Naive thymus-derived CD4-positive, alpha-beta T cell (primary cell): ENCODE measurements around the gene CPNE2. TPM values are rescaled to one million over a fixed set of nuclear protein-coding genes. Genes with fewer than 3 reads are reported as not detected.

Source experiments
- ATAC-seq: fragments of 150-1000 bp; cut with Tn5 transposase; 2 replicates; pipeline ENCODE4 v1.10.0; 2021; ENCODE audit warnings: mild to moderate bottlenecking, moderate library complexity
- CTCF ChIA-PET: fragments of 350-600 bp; sonication (Branson Sonifier 250); formaldehyde crosslinking; loops from one replicate; lab custom pipeline; 2021; ENCODE audit warnings: antibody characterized with exemption; lab: Charles Lee
- POLR2A ChIA-PET: fragments of 350-600 bp; sonication (Branson Sonifier 250); formaldehyde crosslinking; loops from one replicate; lab custom pipeline; 2021; ENCODE audit warnings: antibody characterized with exemption, inconsistent platforms; lab: Charles Lee
- DNase-seq, 9 donors: peaks; one replicate each; pipeline versions ENCODE4 v3.0.0 to v3.0.0-alpha.2; 2020 to 2022; ENCODE audit warnings: mixed read lengths in 1 of 9
- H3K27ac ChIP-seq: one replicate; pipeline ENCODE4 v1.7.0; 2013; ENCODE audit warnings: mild to moderate bottlenecking, low read depth, low read length, moderate library complexity
- H3K27me3 ChIP-seq, 2 donors: one replicate each; pipeline ENCODE4 v1.7.0; 2013; ENCODE audit warnings: low read length in 2 of 2, mild to moderate bottlenecking in 2 of 2, moderate library complexity in 2 of 2; ENCODE audit not compliant: control insufficient read depth in 2 of 2, insufficient read depth in 2 of 2
- H3K36me3 ChIP-seq, 3 experiments: 1 replicate in 2 of 3; 2 replicates in 1 of 3; pipeline ENCODE4 v1.7.0; 2013; ENCODE audit warnings: low read length in 3 of 3, mild to moderate bottlenecking in 3 of 3, moderate library complexity in 1 of 3; ENCODE audit not compliant: insufficient read depth in 3 of 3, control insufficient read depth in 2 of 3
- H3K4me1 ChIP-seq, 2 donors: one replicate each; pipeline ENCODE4 v1.7.0; 2013; ENCODE audit warnings: low read length in 2 of 2, mild to moderate bottlenecking in 2 of 2, moderate library complexity in 1 of 2; ENCODE audit not compliant: control insufficient read depth in 2 of 2, insufficient read depth in 2 of 2
- H3K4me3 ChIP-seq: 2 replicates; pipeline ENCODE4 v1.7.0; 2013; ENCODE audit warnings: mild to moderate bottlenecking, low read length
- H3K9me3 ChIP-seq, 3 experiments: 1 replicate in 2 of 3; 2 replicates in 1 of 3; pipeline ENCODE4 v1.7.0; 2013; ENCODE audit warnings: low read length in 3 of 3; ENCODE audit not compliant: control insufficient read depth in 2 of 3
- H3K27ac Mint-ChIP-seq, 9 donors: one replicate each; pipeline ENCODE4 v1.8.0; 2020 to 2022; ENCODE audit warnings: mixed read lengths in 9 of 9, mild to moderate bottlenecking in 8 of 9, moderate library complexity in 5 of 9, inconsistent platforms in 2 of 9
- H3K27me3 Mint-ChIP-seq, 5 donors: one replicate each; pipeline ENCODE4 v1.8.0; 2021 to 2022; ENCODE audit warnings: mixed read lengths in 5 of 5, mild to moderate bottlenecking in 1 of 5
- H3K36me3 Mint-ChIP-seq, 5 donors: one replicate each; pipeline ENCODE4 v1.8.0; 2020 to 2022; ENCODE audit warnings: mixed read lengths in 5 of 5, mild to moderate bottlenecking in 3 of 5, inconsistent platforms in 1 of 5
- H3K4me1 Mint-ChIP-seq, 7 donors: one replicate each; pipeline ENCODE4 v1.8.0; 2020 to 2022; ENCODE audit warnings: mixed read lengths in 7 of 7, mild to moderate bottlenecking in 3 of 7, inconsistent platforms in 1 of 7
- H3K4me3 Mint-ChIP-seq, 10 donors: one replicate each; pipeline ENCODE4 v1.8.0; 2020 to 2022; ENCODE audit warnings: mild to moderate bottlenecking in 10 of 10, mixed read lengths in 10 of 10, moderate library complexity in 6 of 10, inconsistent platforms in 2 of 10
- H3K9me3 Mint-ChIP-seq, 11 donors: one replicate each; pipeline ENCODE4 v1.8.0; 2020 to 2022; ENCODE audit warnings: mixed read lengths in 11 of 11, mild to moderate bottlenecking in 4 of 11, inconsistent platforms in 1 of 11, moderate library complexity in 1 of 11
- intact Hi-C, 2 donors: fragments of 100-400 bp; cut with micrococcal nuclease; formaldehyde crosslinking; loops; one replicate each; pipeline ENCODE4 v1.15.1; 2023
- polyA plus RNA-seq, 2 donors: library from polyadenylated mRNA; unstranded; fragments of 300-500 nt; fragmentation: Illumina TruSeq; gene quantifications; one replicate each; pipeline ENCODE4 v1.2.3, GENCODE V29; 2021
- total RNA-seq, 6 experiments: library from RNA in 5 of 6; stranded (reverse) in 5 of 6; gene quantifications; 1 replicate in 5 of 6; 2 replicates in 1 of 6; pipeline ENCODE4 v1.2.3 and lab custom pipeline; 2021 to 2026

The CPNE2 gene
- total and polyA plus RNA-seq, 7 experiments from 2014 or later = 1.1 to 12.6 (median 5.5) TPM

DNA sequence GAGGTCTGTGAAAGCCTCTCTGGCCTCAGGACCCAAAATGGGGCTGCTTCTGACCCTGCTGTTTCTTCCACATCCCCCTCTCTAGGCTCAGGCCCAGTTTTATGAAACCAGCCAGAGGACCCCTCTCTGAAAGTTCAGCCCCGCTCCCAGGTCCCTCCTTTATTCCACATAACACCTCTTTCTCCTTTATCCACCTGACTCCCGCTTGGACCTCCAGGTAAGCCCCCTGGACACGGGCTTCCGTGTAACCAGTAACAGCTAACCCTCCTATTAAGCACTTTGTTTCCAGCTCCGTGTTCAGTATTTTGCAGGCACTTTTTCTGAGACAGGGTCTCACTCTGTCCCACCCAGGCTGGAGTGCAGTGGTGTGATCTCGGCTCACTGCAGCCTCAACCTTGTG, 56.1 kb downstream of the CPNE2 start:
- peaks cover 0 to 13% of the 10 kb centered on the region in 2 donors for H3K4me1 ChIP-seq
- Mint-ChIP-seq H3K27me3 (no peaks in the 10 kb centered on the region), H3K4me3 (no peak overlapping the region), H3K4me1 (peaks cover 22 to 57% (median 28%) of the 10 kb centered on the region in 7 donors), H3K9me3 (no peaks in the 10 kb centered on the region), H3K27ac (peak overlapping the region in 2 of 9 donors; percentile 15 to 39), H3K36me3 (peaks cover 0 to 23% (median 12%) of the 10 kb centered on the region in 5 donors)
- intact Hi-C loops = no loop called here
- no peak for DNase-seq
- no peak overlapping the region for H3K4me3 ChIP-seq
- ATAC-seq = no peak
- no peaks in the 10 kb centered on the region for H3K27me3 ChIP-seq
- H3K27ac ChIP-seq = no peak overlapping the region
- H3K9me3 ChIP-seq = no peaks in the 10 kb centered on the region
- H3K36me3 ChIP-seq = peaks cover 0 to 12% (median 0%) of the 10 kb centered on the region in 3 experiments
- ChIA-PET POLR2A (no interaction called here), CTCF (no interaction called here)

DNA sequence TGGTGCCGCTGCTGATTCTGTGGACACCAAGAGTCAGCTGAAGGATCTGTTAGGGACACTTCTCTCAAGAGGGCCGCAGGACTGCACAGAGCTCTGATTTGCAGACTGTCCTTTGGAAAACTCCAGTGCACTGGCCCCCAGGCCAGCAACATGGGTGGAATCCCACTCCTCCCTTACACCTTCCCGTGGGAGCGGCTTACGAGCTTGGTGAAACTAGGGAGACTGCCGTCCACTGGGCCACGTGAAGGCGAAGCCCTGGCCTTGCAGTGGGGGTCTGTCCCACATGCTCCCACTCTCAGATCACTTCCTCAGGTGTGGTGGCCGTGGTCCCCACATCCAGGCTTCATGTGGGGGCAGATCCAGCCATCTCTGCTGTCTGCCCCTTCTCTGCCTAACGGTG, 57.0 kb downstream of the CPNE2 start:
- ATAC-seq = no peak
- Mint-ChIP-seq H3K36me3 (peaks cover 8 to 32% (median 20%) of the 10 kb centered on the region in 5 donors), H3K4me1 (peaks cover 22 to 54% (median 27%) of the 10 kb centered on the region in 7 donors), H3K27ac (no peak overlapping the region), H3K4me3 (no peak overlapping the region), H3K27me3 (no peaks in the 10 kb centered on the region), H3K9me3 (no peaks in the 10 kb centered on the region)
- intact Hi-C loops = no loop called here
- DNase-seq = no peak
- Histone ChIP-seq H3K4me1 (peaks cover 0 to 4% of the 10 kb centered on the region in 2 donors), H3K9me3 (no peaks in the 10 kb centered on the region), H3K36me3 (peaks cover 0 to 21% (median 8%) of the 10 kb centered on the region in 3 experiments), H3K27me3 (no peaks in the 10 kb centered on the region), H3K4me3 (no peak overlapping the region), H3K27ac (no peak overlapping the region)
- CTCF ChIA-PET = interaction anchor here (0.6 kb wide), 2 partner anchors 395 to 573 kb away, joined by 3 read pairs; no protein-coding TSS in a partner anchor
- POLR2A ChIA-PET = interaction anchor here (1.6 kb wide), 1 partner anchor 15 kb away, joined by 5 read pairs; no protein-coding TSS in a partner anchor

DNA sequence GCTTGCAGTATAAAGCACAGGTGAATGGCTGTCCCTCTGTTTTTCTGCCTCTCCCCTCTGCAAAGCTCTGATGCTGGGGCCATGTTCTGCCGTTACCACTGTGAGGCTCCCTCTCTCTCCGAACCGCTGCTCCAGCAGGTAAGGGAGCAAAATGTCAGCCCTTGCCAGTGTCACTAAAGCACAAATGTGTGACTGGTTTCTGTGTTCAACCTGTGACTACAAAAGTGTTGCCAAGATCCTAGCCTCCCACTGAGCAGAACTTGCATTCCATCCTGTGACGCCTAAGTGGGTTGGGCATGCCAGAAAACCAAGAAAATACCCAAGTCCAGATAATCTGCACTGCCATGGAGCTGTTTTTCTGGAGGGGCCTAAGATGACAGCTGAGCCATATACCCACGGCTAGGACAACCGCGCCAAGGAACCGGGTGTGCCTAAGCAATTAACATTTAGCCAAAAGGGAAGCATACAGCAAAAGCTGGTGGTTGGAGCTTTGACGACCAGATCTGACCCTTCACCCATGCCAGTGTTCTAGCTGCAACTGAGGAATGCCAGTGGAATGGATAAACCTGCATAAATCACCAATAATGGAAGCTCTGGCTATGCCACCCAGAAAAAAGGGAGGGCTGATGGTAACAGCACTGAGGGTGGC, 58.4 kb downstream of the CPNE2 start:
- Mint-ChIP-seq H3K9me3 (no peaks in the 10 kb centered on the region), H3K27me3 (no peaks in the 10 kb centered on the region), H3K4me3 (no peak overlapping the region), H3K4me1 (peaks cover 23 to 58% (median 26%) of the 10 kb centered on the region in 7 donors), H3K27ac (no peak overlapping the region), H3K36me3 (peaks cover 9 to 34% (median 21%) of the 10 kb centered on the region in 5 donors)
- Histone ChIP-seq H3K27ac (no peak overlapping the region), H3K27me3 (no peaks in the 10 kb centered on the region), H3K9me3 (no peaks in the 10 kb centered on the region), H3K4me1 (no peaks in the 10 kb centered on the region), H3K36me3 (peaks cover 0 to 30% (median 8%) of the 10 kb centered on the region in 3 experiments), H3K4me3 (no peak overlapping the region)
- intact Hi-C loops = no loop called here
- no peak for ATAC-seq
- DNase-seq = no peak
- CTCF ChIA-PET = interaction anchor here (0.7 to 1.1 kb wide), 2 partner anchors 57 to 58 kb away, joined by 3 to 4 read pairs; partner anchors contain the start of gene CPNE2
- POLR2A ChIA-PET = interaction anchor here (1.0 to 2.4 kb wide), 4 partner anchors 9 to 68 kb away, joined by 3 to 9 read pairs (median 4); no protein-coding TSS in a partner anchor

DNA sequence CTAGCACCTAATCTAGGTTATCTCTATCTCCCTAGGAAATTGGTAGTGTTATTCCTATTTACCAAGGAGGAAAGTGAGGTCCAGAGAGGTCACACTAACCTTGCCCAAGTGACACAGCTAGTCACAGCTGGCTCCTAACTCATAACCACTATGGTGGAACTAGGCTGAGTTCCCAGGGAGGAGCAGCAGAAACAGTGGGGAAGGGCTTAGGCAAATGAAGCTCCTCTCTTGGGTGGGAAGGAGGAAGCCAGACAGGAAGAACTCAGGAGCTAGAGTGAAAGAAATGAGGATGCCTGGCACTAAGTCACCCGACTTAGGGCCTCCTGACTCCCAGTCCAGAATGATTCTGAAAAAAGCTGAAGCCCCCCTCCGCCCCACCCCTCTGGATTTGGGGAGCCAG, 59.0 kb downstream of the CPNE2 start:
- Histone ChIP-seq H3K4me3 (no peak overlapping the region), H3K27ac (no peak overlapping the region), H3K36me3 (peaks cover 0 to 30% (median 8%) of the 10 kb centered on the region in 3 experiments), H3K27me3 (no peaks in the 10 kb centered on the region), H3K4me1 (peaks cover 0 to 4% of the 10 kb centered on the region in 2 donors), H3K9me3 (no peaks in the 10 kb centered on the region)
- Mint-ChIP-seq H3K9me3 (no peaks in the 10 kb centered on the region), H3K27me3 (no peaks in the 10 kb centered on the region), H3K4me3 (no peak overlapping the region), H3K36me3 (peaks cover 9 to 40% (median 26%) of the 10 kb centered on the region in 5 donors), H3K4me1 (peaks cover 27 to 64% (median 32%) of the 10 kb centered on the region in 7 donors), H3K27ac (peak overlapping the region in 1 of 9 donors; percentile 32)
- ChIA-PET POLR2A (interaction anchor here (0.7 to 2.4 kb wide), 5 partner anchors 9 to 186 kb away, joined by 3 to 9 read pairs (median 3); no protein-coding TSS in a partner anchor), CTCF (interaction anchor here (0.6 to 1.1 kb wide), 3 partner anchors 43 to 59 kb away, joined by 3 to 7 read pairs (median 4); partner anchors contain the start of gene CPNE2)
- DNase-seq = no peak
- no peak for ATAC-seq
- intact Hi-C loops = no loop called here

DNA sequence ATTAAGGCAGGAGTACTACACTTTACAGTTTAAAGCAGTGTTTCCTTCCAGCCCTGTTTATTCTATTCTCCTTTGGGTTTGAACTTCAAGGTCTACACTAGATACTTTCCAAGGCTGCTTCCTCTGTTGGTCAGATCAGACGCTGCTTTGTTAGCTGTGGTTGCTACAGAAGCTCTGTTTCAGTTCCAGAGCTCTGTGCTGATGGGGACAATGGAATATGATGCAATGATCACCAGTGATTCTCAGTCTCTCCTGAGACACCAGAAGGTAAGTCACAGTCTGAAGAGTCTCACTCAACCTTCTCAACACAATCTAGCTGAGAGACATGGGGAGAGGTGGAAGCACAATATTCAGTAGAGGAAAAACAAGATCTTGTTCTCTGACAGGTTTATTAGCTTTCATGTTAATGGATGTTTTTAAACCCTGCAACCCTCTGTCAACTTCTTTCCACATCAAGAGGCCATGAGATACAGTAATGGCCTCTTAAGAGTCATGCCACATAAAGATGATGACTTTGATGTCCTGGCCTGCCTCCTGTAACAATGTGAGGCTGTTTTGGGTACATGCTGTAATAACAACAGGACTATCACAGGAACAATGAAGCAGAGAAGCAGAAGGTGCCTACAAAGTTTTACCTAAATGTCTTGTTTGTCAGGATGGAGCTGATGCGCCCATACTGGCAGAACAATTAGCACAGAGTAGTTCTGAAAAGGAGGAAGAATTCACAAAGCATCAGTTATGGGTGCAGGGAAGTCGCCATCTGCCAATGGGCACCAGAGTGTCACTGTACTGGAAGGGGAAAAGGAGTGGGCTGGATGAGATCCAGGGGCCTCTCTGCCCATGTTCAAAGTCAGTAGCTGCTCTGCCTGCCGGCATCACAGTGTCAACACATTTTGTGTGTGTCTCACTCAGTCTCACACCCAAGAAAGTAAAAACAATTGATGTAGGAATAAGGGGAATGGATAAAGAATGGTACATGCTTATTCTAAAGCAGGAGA, 60.0 kb downstream of the CPNE2 start:
- no peaks in the 10 kb centered on the region for H3K9me3 ChIP-seq
- DNase-seq (no peak), ATAC-seq (no peak)
- intact Hi-C loops = no loop called here
- POLR2A ChIA-PET = interaction anchor here (0.6 to 2.4 kb wide), 7 partner anchors 8 to 187 kb away, joined by 3 to 9 read pairs (median 4); partner anchors contain the start of genes PSME3IP1 and RSPRY1
- no peak overlapping the region for H3K27ac ChIP-seq
- H3K4me3 ChIP-seq = no peak overlapping the region
- H3K36me3 ChIP-seq = peaks cover 0 to 30% (median 8%) of the 10 kb centered on the region in 3 experiments
- CTCF ChIA-PET = interaction anchor here (0.6 kb wide), 1 partner anchor 44 kb away, joined by 7 read pairs; no protein-coding TSS in a partner anchor
- peaks cover 0 to 9% of the 10 kb centered on the region in 2 donors for H3K4me1 ChIP-seq
- Mint-ChIP-seq H3K4me3 (no peak overlapping the region), H3K27ac (peak overlapping the region; percentile 15 to 84 (median 58)), H3K27me3 (no peaks in the 10 kb centered on the region), H3K36me3 (peaks cover 9 to 43% (median 32%) of the 10 kb centered on the region in 5 donors), H3K4me1 (peaks cover 24 to 67% (median 41%) of the 10 kb centered on the region in 7 donors), H3K9me3 (no peaks in the 10 kb centered on the region)
- H3K27me3 ChIP-seq = no peaks in the 10 kb centered on the region

DNA sequence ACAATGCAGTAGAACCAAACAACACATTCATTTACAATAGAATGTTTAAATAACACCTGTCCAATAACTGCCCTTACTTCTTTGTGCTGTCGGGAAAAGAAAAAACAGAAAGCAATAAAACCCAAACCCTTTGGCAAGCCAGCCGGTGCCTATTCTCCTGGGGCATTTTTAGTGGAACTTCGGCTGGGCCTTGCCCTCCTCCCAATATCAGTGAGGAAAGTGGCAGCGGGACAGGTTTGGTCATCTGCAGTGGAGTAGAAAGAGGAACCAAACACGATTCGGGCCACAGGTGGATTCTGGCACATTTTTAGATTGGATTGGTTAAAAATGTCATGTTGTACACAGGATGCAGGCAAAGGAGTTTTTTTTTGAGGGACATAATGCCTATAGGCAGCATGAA, 61.5 kb downstream of the CPNE2 start:
- H3K9me3 ChIP-seq = no peaks in the 10 kb centered on the region
- H3K27ac Mint-ChIP-seq = peak overlapping the region in 2 of 9 donors; percentile 38 to 65
- ChIA-PET CTCF (no interaction called here), POLR2A (no interaction called here)
- no peak overlapping the region for H3K4me3 ChIP-seq
- peaks cover 0 to 9% of the 10 kb centered on the region in 2 donors for H3K4me1 ChIP-seq
- DNase-seq = no peak
- peaks cover 18 to 54% (median 39%) of the 10 kb centered on the region in 7 donors for H3K4me1 Mint-ChIP-seq
- intact Hi-C loops = no loop called here
- H3K9me3 Mint-ChIP-seq = no peaks in the 10 kb centered on the region
- no peaks in the 10 kb centered on the region for H3K27me3 ChIP-seq
- H3K27me3 Mint-ChIP-seq = no peaks in the 10 kb centered on the region
- H3K36me3 ChIP-seq = peaks cover 0 to 30% (median 8%) of the 10 kb centered on the region in 3 experiments
- no peak overlapping the region for H3K4me3 Mint-ChIP-seq
- H3K27ac ChIP-seq = no peak overlapping the region
- no peak for ATAC-seq
- H3K36me3 Mint-ChIP-seq = peaks cover 11 to 50% (median 38%) of the 10 kb centered on the region in 5 donors
